ENCODE results near the gene CELF5.

CELF5 gene

DNA sequence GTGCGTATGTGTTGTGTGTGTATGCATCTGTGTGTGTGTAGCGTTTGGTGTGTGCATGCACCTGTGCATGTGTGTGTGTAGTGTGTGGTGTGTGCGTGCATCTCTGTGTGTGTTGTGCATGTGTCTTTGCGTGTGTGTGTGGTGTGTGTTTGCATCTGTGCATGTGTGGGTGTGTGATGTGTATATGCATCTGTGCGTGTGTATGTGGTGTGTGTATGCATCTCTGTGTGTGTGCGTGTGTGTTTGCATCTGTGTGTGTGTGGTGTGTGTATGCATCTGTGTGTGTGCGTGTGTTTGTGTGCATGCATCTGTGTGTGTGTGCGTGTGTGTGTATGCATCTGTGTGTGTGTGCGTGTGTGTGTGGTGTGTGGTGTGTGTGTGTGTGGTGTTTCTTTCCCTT, 20.6 kb downstream of the CELF5 start:
- DNase-seq = no peak

DNA sequence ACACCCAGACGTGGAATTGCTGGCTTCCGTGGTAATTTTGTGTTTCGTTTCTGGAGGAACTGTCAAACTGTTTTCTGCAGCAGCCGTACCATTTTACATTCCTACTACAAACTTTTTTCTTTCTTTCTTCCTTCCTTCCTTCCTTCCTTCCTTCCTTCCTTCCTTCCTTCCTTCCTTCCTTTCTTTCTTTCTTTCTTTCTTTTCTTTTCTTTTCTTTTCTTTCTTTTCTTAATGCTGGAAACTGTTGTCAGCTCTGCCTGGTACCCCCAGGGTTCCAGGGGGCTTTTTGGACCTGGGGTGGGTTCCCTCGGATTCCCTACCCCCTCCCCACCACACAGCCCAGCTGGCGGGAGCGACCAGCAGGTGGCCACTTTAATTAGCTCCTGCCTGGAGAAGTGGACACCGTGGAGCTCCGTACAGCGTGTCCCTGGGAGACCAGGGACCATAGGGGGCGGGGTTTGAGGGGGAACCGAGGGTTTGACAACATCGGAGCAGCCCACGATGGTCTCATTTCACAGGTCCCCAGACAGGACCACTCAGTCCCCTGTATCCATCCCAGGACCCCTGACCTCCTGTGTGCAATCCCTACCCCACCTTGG, 24.4 kb downstream of the CELF5 start:
- no peak for DNase-seq

DNA sequence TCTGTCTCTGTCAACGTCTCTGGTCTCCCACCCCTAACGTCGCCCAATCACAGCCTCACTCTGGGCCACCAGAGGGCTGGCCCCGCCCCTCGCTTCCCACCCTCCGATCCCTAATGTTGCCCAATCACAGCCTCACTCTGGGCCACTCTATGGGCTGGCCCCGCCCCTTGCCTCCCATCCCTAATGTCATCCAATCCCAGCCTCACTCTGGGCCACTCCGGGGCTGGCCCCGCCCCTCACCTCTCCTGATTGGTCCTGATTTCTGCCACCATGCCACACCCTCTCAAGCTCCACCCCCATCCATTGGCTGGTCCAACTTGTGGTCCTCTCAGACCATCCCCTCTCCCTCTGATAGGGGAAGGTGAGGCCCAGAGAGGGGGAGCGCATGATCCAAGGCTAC, 24.9 kb downstream of the CELF5 start:
- DNase-seq = no peak

DNA sequence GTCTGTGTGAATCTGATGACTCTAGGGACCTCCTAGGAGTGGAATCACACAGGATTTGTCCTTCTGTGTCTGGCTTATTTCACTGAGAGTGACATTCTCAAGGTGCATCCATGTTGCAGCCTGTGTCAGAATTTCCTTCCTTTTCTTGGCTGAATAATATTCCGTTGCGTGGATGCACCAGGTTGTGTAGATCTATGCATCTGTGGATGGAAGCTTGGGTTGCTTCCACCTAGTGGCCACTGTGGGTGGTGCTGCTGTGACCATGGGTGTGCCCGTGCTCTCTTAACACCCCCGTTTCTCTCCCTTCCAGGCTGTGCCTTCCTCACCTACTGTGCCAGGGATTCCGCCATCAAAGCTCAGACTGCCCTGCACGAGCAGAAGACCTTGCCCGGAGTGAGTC, 26.2 kb downstream of the CELF5 start:
- DNase-seq = peak; percentile 70

DNA sequence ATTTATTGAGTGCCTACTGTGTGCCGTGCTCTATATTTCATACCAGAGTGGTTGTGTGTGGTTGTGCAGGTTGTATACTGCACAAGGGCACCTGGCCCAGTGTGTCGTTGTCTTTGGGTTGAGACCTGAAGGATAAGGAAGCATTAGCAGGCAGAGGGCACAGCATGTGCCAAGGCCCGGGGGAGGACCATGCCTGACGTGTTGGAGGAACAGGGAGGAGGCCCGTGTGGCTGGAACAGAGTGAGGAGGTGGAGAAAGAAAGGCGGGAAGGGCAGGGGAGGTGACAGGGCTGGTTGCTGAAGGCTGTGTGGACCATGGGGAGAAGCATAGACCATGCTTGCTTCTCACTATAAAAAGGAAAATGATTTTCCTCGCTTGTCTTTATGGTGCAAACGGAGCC, 26.8 kb downstream of the CELF5 start:
- no peak for DNase-seq

DNA sequence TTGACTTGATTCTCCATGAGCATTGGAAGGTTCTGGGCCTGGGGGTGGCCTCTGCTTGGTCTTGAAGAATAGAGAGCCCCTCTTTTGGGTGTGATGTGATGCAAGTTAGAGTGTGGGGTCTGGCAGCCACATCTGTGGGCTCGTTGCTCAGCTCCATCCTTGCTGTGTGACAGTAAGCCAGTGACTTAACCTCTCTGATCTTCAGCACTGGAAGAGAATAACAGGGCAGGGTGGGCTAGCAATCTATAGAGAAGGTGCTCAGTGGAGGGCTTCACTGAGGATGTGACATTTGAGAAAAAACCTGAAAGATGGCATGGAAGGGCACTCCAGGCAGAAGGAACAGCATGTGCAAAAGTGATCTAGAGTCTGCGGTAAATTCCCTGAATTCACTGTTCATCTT, 28.2 kb downstream of the CELF5 start:
- no peak for DNase-seq

DNA sequence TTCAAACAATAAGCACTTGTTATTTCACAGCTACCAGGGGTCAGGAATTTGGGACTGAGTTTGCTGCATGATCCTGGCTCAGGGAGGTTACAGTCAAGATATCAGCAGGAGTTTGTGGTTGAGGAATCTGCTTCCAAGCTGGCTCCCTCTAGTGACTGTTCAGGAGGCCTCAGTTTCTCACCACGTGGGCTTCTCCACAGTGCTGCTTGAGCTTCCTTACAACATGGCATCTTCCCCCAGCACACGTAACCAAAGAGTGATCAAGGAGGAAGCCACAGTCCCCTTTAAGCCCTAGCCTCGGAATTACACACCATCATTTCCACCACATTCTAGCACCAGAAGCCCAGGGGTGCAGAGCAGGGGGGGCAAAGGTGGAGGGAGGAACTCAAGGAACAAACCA, 28.8 kb downstream of the CELF5 start:
- no peak for DNase-seq

DNA sequence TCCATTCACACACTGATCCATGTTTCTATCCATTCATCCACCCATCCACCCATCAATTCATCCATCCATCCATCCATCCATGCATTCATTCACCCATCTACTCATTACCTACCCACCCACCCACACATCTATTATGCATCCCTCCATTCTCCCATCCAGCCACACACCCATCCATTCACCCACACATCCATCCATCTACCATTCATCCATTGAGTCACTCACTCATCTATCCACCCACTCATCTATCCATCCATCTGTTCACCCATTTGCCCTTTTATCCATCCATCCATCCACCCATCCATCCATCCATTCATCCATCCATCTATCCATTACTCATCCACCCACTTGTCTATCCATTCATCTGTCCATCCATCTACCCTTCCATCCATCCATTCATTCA, 30.1 kb downstream of the CELF5 start:
- DNase-seq = no peak

DNA sequence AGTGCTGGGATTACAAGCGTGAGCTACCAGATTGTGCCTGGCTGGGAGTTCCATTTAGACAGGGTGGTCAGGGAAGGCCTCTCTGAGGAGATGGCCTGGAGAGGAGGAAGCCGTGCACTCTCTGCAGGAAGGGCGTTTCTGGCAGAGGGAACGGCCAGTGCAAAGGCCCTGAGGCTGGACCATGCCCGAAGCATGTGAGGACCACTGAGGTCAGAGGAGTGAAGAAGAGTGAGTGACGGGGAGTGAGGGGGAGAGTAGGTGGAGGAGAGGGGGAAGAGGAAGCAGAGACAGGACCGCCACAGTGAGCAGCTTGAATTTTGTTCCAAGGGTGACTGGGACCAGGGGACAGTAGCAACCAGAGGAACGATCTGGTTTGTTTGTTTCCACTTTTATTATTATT, 32.6 kb downstream of the CELF5 start:
- DNase-seq = no peak

DNA sequence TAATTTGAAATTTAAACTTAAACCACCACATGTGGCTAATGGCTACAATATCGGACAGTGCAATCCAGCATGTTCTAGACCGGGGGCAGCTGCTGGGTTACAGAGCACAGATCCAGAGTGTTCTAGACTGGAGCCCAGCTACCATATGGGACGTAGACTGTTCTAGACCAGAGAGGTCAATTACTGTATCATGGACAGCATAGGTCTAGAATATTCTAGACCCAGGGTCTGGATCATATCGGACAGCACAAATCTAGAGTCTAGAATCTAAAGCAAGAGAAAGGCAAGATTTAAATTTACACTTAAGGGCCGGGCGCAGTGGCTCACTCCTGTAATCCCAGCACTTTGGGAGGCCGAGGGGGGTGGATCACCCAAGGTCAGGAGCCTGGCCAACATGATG, 37.9 kb downstream of the CELF5 start:
- DNase-seq = no peak

DNA sequence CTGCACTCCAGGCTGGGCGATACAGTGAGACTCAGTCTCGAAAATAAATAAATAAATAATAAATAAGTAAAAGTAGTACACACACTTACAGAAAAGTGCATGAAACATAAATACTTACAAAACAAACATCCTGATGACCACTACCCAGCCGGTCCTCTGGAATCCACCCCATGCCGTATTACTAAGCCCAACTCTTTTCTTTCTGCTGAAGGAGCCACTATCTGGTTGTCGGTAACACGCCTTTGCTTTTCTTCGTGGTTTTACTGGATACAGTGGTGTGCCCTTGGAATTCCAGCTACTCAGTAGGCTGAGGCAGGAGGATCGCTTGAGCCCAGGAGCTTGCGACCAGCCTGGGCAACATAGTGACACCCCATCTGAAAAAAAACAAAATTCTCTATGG, 39.4 kb downstream of the CELF5 start:
- no peak for DNase-seq

DNA sequence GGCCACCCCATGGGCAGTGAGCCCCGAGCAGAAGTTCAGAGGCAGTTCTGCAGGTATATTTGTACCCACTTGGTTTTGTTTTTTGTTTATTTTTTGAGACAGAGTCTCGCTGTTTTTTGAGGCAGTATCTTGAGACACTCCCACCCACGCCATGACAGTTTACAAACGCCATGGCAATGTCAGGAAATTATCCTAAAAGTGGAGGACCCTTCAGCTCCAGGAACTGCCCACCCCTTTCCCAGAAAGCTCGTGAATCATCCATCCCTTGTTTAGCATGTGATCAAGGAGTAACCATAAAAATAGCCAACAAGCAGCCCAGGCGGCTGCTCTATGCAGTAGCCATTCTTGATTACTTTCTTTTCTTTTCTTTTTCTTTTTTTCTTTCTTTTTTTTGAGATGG, 41.0 kb downstream of the CELF5 start:
- DNase-seq = no peak

DNA sequence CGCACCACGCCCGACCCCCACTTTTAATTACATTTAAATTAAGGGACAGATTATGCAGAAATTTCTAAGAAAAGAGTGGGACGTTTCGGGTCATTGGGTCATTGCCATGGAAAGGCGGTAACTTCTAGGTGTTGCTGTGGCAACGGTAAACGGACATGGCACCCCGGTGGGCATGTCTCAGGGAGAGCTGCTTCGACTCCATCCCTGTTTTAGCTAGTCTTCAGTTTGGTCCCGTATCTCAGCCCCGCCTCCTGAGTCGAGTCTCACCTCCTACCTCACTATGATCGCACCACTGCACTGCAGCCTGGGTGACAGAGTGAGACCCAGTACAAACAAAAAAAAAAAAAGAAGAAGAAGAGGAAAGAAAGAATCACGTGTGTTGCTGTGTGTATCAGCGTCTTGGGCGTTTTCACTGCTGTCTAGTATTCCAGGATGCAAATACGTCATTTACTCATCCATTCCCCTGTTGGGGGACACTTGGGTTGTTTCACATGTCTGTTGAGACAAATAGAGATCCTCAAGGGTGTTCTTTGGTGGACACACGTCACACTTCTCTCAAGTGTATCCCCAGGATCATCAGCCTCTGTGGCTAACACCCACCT, 41.7 kb downstream of the CELF5 start:
- no peak for DNase-seq

DNA sequence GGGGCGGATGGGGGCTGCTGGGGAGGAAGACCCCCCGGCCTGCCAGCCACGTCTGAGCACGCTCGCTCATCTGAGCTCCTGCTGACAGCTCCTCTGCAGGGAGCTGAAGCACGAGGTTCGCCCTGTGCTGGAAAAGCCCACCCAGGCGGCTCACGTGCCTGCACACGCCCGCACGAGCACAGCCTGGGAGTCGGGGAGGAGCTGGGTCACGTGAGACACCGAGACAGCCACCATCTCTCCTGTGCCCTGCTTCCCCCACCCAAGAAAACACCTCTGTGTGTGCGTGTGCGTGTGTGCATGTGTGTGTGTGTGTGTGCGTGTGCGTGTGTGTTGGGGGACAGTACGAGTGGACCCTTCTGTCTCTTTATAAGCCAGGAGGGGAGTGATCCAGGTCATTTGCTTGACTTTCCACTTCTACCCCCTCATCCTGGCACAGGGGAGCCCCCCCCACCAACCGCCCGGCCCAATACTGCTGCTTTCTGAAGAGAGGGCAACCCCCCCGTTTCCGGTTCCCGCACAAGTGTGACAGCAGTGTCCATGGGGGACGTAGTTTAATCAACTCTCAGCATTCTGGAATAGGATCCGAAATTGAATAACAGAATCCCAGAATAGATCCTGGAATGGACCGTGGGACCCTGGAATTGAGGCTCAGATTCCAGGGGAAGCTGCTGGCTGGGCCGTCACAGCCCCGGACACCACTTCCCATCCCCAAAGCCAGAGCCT, 42.5 kb downstream of the CELF5 start:
- DNase-seq = no peak

DNA sequence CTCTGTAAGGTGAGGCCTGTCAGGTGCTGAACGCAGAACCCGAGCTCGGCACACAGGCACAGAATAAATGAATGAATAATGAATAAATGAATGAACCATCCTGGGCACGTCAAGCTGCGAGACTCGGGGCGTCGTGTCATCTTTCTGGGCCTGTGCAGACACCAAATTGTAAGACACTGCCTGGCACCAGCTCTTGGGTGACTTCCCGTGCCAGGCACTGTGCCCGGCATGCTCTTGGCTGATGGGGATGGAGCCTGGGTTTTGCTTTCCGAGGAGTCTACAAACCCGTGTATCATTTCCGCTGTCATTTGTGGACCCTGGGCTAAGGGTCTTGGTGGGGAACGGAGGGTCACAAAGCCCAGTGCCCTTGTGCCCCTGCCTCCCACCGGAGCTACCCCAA, 43.9 kb downstream of the CELF5 start:
- DNase-seq = no peak

DNA sequence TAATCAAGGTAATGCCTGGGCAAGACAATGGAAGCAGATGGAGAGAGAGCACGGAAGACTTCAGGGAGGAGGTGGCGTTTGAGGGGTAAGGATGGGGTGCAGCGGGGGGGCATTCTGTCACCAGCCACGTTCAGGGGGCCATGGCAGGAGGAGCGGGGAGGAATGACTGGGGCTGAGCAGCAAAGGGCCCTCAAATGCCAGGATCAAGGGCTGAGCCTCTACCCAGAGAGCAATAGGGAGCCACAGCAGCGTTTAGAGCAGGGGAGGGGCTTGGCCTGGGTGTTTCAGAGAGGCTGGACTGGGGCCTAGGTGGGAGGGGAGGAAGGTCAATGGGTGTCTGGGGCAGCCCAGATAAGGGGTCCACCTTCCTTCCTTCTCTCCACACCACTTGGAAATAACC, 44.3 kb downstream of the CELF5 start:
- DNase-seq = no peak

DNA sequence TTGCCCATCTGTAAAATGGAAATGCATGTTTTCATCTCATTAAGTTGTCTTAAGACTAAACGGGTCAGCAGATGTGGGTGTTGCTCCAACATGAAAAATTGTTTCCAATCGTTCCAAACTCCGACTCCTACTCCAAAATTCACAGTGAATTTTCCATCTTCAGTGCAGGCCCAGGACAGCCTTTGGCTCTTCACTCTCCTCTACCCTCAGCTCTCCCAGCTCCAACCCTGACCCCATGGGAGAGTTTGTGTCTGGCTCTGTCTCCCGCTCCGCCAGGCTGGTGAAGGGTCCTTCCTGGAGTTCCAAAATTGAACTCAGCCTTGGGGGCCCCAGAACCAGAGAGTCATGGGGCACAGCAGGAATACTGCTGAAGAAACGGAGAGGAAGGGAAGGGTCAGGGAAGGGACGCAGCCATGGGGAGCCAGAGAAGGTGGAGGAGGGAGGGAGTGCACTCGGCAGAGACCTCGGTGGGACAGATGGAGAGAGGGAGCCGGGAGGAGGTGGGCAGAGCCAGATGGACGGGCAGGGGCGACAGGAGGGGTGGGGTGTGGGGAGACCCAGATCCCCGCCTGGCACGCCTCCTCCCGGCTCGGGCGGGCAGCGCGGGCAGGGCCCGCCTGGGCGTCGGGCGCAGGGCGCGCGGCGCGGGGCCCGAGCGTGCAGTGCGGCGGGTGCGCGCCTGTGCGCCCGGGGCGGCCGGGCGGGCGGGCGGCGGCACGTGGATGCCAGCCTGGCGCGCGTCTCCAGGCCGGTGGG, 45.6 kb downstream of the CELF5 start:
- no peak for DNase-seq

DNA sequence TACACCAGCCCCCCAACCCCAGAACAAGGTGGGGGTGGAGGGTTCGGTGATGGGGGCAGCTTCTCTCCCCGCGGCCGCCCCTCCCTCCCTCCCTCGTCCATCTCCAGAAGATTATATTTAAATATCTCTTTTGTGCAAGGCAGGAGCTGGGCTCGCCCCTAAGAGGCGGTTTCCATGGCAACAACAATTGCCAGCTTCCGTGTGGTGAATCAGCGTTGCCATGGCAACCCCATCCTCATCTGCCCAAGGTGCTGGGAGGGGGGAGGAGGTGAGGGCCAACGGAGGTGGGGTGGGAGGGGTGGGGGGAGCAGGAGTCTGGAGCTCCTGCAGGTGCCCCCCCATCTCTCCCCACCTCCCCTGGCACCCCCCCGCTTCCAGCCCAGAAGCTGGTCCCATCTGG, 46.4 kb downstream of the CELF5 start:
- DNase-seq = peak; percentile 63

DNA sequence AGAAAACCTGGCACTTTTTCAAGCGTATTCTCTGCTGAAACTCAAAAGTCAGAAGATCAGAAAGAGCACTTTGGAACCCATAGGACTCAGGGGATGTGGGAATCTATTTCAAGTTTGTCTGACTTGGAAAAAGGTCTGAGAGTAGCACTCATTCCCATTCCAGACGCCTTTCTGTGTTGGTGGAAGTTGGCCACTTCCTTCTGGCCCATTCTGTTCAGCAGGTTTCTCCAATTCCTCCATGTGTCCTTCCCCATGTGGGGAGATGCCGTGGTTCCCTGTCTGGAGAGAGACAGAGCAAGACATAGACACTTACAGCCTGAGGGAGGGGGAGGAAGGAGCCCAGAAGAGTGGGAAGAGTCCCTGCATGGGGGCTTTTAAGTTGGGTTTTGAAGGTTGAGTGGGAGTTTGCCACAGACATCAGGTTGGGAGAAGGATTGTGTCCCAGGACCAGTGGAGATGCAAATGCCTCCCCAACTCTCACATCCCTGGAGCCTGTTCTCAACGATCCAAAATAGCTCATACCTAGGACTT, 48.0 kb downstream of the CELF5 start:
- DNase-seq = no peak

DNA sequence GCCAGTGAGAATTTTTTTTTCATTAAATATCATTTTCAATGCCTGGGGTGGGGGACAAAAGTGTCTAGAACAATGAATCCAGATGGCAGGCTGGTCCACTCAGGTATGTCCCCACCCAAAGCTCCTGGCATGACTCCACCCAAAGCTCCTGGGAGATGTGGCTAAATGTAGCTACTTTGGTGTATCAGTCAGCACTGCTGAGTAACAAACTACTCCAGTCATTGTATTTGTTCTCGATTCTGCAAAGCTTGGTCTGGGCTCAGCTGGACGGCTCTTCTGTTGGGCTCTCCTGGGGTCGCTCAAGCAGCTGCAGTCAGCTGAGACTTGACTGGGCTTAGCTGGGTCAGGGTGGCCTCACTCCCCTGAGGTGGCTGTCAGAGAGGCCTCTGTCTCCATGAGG, 48.5 kb downstream of the CELF5 start:
- no peak for DNase-seq

DNA sequence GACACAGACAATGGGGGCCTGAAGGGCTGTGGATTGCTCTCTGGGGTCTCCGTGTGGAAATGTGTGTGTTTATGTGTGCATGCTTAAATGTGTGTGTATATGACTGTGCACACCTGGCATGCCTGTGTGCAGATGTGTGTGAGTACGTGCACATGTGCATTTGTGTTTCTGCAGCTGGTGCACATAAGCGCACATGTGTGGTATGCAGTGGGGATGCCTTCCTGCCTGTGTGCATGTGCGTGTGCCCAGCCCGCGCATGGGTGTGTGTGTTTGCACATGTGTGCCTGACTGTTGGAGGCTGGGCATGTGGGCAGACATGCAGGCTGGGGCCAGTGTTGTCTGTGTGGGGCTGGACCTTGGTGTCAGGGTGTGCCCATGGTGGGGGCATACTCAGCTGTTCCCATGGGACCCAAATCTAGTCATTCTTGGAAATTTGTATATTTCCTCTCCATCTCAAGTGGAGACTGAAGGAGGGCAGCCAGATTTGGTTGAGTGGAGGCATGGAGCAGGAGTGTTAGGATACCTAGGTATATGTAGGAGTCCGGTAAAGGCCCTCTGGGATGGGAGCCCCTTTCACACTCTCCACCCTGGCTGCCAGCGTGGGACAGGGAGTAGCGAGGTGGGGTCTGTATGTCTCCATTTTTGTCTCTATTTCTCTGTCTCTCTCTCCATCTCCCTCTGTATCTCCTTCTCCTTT, 49.9 kb downstream of the CELF5 start:
- DNase-seq = no peak

DNA sequence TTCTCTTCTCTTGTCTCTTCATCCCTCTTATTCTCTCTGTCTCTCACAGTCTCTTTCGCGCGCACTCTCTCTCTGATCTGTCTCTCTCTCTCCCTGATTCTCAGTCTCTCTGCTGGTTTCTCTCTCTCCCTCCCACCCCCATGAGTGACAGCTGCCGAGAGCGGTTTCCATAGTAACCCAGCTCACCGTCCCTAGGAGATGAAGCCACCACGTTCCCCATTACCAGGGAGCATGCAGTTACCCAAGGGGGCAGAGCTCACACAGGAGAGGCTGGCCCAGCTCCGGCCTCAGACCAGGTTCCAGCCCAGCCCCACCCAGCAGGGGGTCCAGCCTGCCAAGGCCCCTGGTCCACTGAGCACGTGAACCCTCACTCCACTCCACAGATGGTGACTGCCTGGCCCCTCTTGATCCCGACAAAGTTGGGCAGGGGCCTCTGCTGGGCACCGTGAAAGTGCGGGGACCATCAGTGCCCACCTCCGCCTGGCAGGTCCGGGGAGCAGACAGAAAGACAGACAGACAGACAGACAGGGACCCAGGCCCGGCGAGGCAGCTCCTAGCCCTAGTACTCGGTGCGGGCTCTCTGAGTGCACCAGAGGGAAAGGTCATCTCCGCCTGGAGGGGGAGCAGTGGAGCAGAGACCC, 50.6 kb downstream of the CELF5 start:
- DNase-seq = no peak
